Glomerular endothelial cell (primary cell): ENCODE data around the gene CATSPERZ. TPM values are rescaled to one million over a fixed set of nuclear protein-coding genes. Genes with fewer than 3 reads are reported as not detected.
A peak's percentile ranks its signal among the peaks of the same experiment; 100 is the strongest.
"Not testable (repeated sequence)": the region's sequence is repeated elsewhere in the genome, so short reads cannot be mapped to it uniquely, and the experiment has no call there.

Experiments used
- DNase-seq: peaks from one replicate; pipeline ENCODE4 v3.0.0-alpha.2; 2011; ENCODE audit warnings: low read depth, low spot score; ENCODE audit errors: extremely low read depth
- total RNA-seq: library from RNA; depleted of rRNA; stranded (reverse); fragments of >200 nt; gene quantifications from 2 replicates; pipeline ENCODE4 v1.2.3, GENCODE V29; 2015

Gene CATSPERZ
- total RNA-seq, 1 donor from 2014 or later = not detected

DNA sequence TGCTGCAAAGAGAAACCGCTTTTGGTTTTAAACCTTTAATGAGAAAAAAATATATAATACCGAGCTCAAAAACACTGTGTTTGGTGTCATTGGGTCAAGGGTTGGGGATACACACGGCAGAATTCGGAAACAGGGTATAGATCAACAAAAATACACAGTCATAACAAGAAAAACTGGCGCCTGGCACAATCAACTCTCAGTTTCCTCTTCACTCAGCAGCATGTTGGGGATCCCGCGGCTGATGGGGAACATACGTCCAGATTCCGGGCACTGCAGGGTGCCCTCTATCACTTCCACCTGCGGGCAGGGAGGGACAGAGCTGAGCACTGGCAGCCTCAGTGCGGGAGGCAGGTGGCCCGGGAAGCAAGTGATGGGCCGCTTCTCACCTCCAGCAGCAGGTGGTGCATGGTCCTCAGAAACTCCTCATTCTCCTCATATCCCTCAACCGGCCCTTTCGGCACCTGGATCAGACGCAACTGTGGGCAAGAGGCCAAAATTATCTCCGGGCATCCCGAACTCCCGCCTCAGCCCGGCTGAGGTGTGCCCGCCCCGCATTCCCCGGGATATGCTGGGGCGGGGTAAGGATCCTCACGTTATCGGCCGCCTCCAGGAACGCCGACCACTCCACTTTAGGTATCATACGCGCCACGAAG is 16.6 kb downstream of the CATSPERZ start:
- no peak for DNase-seq

DNA sequence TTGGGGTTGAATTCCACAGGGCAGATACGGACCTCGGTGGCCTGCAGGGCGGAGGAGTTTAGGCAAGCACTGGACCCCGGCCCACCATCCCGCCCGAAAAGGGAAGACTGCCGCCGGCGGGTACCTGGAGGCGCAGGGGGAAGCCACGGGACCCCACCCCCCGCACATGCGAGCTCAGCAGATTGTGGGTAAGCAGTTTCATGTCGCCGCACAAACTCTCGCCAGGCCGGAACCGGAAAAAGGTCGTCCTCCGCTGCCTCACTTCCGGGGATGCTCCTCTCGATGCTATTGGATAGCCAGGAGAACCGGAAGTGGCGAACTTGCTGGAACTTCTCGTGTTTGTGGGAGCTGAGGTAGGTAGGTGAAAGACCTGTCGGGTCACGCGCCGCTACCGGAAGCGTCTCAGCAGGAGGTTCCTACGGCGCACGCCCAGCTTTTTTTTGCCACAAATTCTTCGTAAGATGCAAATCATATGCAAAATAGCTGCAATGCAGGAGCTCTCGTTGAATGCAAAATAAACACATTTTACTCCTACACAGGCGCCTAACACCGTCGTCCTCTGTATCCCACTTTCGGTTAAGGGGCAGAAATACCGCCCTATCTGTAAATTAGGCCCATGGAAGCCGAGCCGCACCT is 17.3 kb downstream of the CATSPERZ start, which contains the start of gene TRMT112:
Gene TRMT112, minus strand, starts transcription at position 235 of the 636 bp plus-strand sequence. Its CDS starts 33 bp downstream, at position 202.
- DNase-seq = peak; percentile 77

DNA sequence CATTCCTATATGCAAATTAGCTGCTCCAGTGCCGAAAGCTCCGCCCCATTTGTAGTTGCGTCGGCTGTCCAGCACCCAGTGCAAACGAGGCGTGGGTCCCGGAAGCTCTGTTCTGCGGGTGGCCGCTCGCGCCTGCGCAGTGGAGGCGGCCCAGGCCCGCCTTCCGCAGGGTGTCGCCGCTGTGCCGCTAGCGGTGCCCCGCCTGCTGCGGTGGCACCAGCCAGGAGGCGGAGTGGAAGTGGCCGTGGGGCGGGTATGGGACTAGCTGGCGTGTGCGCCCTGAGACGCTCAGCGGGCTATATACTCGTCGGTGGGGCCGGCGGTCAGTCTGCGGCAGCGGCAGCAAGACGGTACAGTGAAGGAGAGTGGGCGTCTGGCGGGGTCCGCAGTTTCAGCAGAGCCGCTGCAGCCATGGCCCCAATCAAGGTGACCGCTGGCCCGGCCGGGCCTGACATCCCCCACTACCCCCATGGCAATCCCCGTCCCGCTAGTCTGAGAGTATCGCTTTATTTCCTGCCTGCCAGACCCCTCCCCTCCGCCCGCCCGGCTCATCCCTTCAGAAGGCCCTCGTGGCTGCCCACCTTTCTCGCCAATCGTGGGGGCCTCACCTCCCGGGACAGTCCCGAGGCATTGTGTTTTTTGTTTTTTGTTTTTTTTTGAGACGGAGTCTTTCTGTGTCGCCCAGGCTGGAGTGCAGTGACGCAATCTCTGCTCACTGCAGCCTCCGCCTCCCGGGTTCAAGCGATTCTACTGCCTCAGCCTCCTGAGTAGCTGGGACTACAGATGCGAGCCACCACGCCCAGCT is 18.0 kb downstream of the CATSPERZ start, which contains the start of gene PRDX5:
Gene PRDX5, plus strand, starts transcription at position 161 of the 805 bp plus-strand sequence. Its CDS starts 95 bp downstream, at position 256.
- peak; percentile 61 for DNase-seq

DNA sequence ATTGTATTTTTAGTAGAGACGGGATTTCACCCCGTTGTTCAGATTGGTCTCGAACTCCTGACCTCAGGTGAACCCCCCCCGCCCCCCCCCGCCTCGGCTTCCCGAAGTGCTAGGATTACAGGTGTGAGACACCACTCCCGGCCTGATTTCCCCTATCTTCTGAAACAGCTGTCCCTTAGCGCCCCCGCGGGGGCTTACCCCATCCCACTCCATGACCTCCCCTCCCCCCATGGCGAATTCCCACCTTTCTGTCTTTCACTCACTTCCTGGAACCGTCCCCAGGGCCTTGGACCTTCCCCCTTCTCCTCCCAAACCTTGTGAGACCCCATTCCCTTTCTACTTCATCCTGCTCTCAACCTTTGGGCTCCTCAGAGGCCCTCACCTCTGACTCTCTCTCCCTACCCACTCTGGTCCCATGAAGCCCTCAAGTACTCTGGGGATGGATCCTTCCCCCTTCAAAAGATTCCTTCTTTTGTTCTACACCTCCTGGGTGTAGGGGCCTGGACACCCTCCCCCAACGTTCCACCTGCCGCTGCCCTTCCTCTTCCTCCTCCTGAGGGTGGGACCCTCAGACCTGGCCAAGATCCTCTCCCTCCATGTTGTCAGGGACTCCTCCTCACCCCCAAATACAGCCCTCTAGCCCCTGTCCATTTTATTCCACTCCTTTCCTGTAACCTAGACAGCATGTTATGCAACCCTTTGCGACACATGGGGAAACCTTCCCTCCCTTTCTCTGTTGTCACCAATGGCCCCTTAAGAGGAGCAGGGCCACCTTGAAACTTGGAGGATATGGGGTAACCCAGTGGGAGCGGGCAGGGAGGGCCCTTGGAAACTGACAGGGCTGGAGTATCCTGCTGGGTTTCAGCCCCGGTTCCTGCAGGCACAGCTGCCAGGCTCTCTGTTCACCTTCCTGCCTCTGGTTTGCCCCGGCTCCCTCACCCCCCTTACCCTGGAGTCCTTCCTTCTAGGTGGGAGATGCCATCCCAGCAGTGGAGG is 18.9 kb downstream of the CATSPERZ start:
- DNase-seq = no peak

DNA sequence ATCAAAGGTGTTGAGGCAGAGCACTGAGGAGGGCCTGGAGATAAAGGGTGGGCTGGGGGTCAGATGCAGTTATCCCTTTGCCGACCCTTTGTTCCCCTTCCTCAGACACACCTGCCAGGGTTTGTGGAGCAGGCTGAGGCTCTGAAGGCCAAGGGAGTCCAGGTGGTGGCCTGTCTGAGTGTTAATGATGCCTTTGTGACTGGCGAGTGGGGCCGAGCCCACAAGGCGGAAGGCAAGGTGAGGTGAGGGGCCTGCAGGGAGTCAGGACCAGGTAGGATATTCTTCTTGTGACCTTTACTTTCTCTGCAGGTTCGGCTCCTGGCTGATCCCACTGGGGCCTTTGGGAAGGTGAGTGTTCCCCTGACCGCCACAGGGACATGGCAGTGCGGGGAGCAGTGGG is 20.4 kb downstream of the CATSPERZ start:
- no peak for DNase-seq

DNA sequence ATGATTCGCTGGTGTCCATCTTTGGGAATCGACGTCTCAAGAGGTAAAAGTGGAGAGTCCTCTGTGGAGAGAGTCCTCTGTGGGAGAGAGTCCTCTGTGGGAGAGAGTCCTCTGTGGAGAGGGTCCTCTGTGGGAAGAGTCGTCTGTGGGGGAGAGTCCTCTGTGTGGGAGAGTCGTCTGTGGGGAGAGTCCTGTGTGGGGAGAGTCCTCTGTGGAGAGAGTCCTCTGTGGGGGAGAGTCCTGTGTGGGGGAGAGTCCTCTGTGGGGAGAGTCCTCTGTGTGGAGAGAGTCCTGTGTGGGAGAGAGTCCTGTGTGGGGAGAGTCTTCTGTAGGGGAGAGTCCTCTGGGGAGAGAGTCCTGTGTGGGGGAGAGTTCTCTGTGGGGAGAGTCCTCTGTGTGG is 20.9 kb downstream of the CATSPERZ start:
- no peak for DNase-seq

DNA sequence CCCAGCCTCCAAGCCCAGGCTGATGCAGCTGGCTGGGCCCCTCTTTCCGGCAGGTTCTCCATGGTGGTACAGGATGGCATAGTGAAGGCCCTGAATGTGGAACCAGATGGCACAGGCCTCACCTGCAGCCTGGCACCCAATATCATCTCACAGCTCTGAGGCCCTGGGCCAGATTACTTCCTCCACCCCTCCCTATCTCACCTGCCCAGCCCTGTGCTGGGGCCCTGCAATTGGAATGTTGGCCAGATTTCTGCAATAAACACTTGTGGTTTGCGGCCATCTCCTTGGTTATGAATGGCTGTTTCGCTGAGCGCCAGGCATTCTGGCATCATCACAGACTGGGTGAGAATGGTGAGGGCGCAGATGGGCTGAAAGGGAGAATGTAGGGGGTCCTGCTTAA is 21.4 kb downstream of the CATSPERZ start:
- DNase-seq = no peak

DNA sequence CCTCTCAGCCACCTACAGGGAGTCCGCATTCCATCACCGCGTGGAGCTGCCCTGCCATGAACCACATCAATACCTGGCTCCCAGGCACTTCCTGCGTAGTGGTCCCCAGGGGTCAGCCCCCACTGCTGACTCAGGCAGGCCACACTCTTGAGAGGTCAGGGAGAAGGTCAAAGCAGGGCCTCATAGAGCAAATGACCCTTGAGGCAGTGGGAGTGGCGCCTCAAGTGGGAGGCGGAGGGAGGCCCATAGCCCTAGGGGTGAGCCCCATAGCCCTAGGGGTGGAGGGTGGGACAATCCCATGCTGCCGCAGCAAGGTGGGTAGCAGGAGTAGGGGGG is 22.7 kb downstream of the CATSPERZ start:
- DNase-seq = no peak

DNA sequence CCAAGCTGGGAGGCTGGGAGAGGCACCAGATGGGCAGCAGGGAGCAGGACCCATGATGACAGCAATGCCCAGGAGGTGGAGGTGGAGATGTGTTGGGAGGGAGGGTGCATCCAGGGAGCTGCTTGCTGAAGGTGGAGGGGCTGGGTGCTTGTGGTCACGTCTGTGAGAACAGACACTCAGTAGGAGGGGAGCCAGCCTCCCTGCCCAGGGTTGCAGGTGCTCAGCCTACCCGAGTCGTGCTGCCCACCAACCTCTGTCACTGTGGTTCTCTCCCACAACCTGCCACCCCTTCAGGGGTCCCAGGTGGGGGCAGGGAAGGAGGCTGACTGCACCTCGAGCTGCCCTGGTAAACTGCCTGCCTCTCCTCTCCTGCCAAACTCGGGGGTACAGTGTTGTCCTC is 23.2 kb downstream of the CATSPERZ start:
- no peak for DNase-seq

DNA sequence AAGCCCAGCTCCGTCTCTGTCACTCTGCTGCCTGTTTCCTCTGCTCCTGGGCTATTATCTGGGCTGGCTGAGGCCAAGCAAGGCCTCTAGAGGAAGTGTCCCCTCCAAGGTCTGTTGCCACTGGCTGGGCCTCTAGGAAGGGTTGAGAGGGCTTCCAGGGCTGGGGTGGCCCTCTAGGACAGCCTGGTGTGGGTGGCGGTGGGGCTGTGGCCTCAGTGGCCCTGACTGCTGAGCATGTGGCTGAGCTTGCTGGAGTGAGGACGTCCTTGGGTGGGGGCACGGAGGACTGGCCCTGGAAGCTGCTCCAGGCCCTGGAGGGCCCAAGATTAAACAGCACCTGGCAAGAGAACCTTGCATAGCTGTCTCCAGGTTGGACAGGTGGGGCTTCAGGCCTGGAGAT is 23.8 kb downstream of the CATSPERZ start:
- not testable (repeated sequence) for DNase-seq

DNA sequence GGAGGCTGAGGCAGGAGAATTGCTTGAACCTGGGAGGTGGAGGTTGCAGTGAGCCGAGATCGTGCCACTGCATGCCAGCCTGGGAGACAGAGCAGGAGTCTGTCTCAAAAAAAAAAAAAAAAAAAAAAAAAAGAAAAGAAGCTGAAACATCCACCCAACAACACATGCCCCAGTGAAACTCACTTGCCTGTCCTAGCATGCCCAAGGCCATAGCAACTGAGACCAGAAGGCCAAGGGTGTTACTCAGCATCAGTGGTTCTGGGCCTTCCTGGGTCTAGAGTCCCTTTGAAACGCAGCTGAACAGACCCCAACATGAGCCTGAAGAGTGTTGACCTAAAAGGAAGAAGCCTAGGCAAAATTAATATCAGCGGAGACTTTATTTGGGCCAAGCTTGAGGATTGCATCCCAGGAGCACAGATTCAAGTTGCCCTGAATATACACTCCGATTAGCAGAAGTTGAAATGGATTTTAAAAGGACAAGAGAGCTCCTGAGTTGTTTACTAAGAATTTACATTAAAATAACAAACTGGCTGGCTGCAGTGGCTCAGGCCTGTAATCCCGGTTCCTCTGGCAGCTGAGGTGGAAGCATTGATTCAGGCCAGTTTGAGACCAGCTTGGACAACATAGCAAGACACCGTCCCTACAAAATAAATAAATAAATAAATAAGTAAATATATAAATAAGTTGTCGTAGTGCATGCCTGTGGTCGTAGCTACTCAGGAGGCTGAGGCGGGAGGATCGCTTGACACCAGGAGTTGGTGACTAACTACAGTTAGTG is 24.7 kb downstream of the CATSPERZ start:
- no peak for DNase-seq

DNA sequence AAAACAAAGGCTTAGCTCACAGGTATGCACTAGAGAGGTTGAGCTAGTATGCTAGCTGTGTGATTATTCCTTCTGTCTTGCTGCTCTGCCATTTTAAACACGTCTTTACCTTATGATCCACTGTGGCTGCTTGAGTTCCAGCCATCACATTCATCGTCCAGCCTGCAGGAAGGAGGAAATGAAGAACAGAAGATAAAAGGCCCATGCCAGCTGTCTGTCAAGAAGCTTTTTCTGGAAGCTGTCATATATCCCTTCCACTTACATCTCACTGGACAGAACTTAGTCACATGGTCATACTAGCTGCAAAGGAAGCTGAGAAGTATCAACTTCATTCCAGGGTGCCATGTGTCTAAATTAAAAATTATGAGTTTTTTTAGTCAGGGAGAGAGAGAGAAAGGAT is 27.2 kb downstream of the CATSPERZ start:
- no peak for DNase-seq

DNA sequence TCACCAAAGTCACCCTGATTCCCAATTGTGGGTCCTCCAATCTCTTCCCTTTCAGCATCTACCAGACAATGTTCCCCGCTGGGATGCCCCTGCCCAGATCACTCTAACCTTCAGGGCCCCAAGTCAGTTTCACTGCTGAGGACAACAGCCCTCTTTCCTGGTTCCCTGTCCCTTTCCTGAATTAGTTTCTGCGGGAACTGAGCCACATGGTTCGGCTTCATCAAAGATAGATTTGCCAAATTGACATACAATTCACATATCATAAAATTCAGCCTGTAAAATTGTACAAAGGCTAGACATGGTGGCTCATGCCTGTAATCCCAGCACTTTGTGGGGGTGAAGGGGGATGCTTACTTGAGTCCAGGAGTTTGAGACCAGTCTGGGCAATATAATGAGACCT is 27.8 kb downstream of the CATSPERZ start:
- no peak for DNase-seq

DNA sequence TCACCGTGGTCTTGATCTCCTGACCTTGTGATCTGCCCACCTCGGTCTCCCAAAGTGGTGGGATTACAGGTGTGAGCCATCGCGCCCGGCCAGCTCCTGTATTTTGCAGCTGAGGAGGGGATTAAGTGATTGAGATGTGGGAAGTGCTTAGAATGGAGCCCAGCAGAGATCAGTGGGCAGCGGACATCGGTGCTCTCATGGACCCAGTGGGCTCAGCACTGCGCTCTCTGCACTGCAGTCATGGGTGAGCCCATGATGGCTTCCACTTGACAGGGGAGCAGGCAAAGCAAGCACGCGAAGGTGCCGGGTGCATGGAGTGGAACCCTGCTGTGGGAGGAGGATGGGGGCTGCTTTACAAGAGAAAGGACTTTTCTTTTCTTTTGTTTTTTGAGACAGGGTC is 30.7 kb downstream of the CATSPERZ start:
- DNase-seq = no peak

DNA sequence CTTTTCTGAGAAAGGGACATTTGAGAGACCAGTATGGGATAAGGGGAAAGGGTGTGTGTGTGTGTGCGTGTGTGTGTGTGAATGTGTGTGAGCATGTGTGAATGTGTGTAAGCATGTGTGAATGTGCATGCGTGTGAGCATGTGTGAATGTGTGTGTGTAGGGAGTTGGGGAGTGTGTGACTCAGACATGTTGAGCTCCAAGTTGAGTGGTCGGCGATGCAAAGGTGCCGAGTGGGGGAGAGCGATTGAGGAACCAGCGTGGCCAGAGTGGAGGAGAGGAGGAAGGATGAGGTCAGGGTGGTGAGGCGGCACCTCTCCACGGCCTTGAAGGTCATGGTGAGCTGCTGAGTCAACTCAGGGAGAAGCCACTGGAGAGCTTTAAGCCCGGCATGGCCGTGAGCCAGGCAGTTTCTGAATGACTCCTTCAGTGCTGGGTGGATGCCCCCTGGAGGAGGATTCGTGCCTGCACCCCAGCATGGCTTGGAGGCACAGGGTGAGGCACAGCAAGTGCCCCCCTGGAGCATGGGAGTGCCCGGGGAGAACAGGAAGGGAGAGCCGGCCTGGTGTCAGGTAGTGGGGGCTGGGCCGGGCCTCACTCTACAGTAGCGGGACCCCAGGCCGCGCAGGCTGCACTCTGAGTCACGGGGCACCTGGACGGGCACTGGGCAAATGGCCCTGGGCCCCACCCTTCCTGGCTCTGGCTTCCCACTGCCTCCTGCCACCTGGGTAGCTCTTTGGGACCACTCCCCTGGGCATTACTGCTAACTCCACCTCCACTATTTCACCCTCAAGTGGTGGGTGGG is 31.6 kb downstream of the CATSPERZ start:
- DNase-seq = peak; percentile 42

DNA sequence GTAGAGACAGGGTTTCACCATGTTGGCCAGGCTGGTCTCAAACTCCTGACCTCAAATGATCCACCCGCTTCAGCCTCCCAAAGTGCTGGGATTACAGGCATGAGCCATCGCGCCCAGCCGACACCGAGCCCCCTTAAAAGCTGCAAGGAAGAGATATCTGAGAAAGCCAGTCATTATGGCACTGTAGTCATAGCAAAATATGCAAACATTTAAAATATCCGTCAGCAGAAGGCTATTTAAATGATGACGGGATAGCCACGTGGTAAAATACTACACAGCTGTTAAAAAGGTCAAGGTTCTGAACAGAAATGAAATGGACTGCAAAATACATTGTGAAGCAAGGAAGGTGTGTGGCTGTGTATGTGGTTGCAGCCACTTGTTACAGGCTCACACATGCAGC is 33.4 kb downstream of the CATSPERZ start:
- DNase-seq = no peak

DNA sequence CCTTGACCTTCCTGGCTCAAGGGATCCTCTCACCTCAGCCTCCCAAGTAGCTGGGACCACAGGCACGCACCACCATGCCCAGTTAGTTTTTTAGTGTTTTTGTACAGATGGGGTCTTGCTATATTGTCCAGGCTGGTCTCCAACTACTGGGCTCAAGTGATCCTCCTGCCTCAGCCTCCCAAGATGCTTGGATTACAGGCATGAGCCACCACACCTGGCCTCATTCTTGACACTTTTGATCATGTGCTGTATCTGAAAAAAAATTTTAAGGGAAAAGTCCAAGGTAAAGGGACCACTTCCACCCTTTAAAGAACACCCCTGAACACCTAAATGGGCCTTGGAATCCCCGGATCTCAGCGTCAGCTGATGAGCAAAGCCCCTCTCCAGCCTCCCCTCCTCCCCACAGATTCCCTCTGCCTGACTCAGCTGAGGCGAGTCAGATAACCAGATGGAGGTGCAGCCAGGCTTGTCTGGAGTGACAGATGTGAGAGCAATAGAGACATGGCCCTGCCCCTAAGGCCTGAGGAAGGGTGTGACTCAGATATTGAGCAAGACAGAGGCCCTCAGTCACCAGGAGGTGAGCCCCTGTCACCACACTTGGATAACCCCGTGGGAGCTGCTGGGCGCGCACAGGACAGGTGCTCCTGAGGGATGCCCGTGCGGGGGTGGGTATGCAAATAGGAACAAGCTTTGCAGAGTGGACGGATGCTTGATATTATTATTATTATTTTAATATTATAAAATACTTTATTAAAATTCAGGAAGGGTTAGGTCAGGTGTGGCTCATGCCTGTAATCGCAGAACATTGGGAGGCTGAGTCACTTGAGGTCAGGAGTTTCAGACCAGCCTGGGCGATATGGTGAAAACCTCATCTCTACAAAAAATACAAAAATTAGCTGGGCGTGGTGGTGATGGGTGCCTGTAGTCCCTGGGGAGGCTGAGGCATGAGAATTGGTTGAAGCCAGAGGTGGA is 34.9 kb downstream of the CATSPERZ start:
- no peak for DNase-seq
